ENCODE measurements around the gene ZNF469.

ZNF469 gene

DNA sequence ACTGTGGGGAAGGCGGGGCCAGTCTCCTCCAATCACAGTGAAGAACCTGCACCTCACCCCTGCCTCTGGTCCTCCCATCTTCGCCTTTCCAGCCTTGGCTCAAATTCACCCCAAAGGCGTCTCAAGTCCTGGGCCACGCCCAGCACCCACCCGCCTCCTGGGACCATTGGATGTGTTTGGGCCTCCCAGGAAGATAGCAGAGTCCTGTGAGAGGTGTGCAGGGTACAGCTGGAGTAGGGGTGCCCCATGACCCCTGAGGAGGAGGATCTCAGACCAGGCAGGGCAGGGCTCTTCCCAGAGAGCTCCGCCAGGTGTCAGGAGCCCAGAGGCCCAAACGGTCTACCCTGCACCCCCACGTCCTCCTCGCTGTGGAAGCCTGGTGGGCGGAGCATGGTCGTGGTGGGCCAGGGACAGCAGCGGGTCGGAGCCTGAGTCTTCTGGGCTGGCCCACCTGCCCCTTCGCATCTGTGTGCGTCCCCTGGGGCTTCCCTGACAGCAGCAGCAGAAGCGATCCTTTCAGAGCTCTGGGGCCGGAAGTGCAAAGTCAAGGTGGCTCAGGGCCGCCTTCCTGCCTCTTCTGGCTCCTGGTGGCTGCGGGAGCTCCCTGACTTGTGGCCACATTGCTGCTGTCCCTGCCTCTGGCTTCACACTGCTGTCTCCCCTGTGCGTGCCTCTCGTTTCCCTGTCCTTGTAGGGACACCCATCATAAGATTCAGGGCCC is 34.9 kb upstream of the ZNF469 start:
- peak in 1 of 4 experiments; percentile 5 for DNase-seq (ENCODE audit: low read depth in 4 of 4, low spot score in 1 of 4)

- DNase-seq (ENCODE audit: low read depth in 4 of 4, low spot score in 1 of 4): no peak
These were observed 34.2 kb upstream of the ZNF469 start for GRCh38 chr16:88348377-88349152.

DNA sequence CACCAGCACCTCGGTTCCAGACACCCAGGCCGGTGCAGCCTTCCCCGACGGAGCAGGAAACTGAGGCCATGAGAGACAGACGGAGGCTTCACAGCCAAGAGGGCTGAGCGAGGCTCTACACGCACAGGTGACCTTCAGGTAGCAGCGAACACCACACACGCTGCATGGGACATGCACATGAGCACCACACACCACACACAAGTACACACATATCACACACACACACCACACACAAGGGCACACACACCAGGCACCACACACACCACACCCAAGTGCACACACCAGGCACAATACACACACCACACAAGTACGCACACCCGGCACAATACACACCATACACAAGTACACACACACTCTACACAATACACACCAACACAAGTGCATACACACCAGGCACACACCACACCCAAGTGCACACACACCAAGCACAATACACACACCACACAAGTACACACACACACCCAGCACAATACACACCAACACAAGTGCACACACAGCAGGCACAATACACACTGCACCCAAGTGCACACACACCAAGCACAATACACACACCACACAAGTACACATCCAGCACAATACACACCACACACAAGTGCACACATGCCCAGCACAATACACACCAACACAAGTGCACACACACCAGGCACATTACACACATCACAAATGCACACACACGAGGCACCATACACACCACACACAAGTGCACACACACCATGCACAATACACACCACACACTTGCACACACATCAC is 33.4 kb upstream of the ZNF469 start:
- no peak for DNase-seq (ENCODE audit: low read depth in 4 of 4, low spot score in 1 of 4)

GRCh38 chr16:88349903-88350900 is 32.6 kb upstream of the ZNF469 start:
- no peak for DNase-seq (ENCODE audit: low read depth in 4 of 4, low spot score in 1 of 4)

DNA sequence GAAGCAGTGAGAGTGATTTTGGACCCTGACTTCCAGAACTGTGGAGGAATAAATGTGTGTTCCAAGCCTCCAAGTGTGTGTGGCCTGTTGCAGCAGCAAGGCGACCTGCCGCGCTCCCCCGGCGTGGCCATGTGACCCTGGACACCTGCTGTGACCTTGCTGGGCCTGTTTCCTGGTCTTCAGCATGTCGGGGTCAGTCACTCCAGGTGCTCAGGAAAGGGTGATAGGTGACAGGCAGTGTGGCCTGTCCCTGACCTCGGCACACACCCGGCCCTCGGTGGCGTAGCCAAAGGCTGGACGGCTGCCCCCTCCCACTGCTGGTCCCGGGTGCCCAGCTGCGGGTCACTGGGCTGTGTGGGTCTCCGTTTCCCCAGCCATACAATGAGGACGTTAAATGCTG is 31.8 kb upstream of the ZNF469 start:
- no peak for DNase-seq (ENCODE audit: low read depth in 4 of 4, low spot score in 1 of 4)

DNA sequence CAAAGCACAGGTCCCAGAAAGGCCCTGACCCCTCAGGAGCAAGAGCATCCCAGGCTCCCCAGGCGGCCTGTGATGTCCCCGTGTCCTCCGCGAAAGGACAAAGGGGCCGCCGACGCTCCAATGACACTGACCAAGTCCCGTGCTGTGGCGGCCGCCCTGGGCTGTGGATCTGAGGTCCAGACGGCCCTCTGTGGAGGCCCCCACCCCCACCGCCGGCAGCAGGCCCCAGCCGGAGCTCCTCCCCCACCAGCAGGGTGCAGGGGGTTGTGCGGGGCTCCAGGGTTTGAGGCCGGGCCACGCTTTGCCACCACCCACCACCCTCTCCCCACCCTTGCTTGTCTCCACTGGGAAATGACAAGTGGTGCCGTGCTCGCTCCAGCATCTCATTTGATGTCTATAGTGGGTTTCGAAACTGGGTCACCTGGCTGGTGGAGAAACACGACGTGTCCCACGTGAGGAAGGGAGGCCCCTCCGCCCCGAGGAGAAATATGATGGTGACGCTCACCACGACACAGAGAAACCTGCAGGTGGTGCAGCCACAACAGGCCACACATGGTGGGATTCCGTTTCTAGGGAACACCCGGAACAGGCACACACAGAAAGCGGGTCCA is 31.2 kb upstream of the ZNF469 start:
- DNase-seq (ENCODE audit: low read depth in 4 of 4, low spot score in 1 of 4): no peak

DNA sequence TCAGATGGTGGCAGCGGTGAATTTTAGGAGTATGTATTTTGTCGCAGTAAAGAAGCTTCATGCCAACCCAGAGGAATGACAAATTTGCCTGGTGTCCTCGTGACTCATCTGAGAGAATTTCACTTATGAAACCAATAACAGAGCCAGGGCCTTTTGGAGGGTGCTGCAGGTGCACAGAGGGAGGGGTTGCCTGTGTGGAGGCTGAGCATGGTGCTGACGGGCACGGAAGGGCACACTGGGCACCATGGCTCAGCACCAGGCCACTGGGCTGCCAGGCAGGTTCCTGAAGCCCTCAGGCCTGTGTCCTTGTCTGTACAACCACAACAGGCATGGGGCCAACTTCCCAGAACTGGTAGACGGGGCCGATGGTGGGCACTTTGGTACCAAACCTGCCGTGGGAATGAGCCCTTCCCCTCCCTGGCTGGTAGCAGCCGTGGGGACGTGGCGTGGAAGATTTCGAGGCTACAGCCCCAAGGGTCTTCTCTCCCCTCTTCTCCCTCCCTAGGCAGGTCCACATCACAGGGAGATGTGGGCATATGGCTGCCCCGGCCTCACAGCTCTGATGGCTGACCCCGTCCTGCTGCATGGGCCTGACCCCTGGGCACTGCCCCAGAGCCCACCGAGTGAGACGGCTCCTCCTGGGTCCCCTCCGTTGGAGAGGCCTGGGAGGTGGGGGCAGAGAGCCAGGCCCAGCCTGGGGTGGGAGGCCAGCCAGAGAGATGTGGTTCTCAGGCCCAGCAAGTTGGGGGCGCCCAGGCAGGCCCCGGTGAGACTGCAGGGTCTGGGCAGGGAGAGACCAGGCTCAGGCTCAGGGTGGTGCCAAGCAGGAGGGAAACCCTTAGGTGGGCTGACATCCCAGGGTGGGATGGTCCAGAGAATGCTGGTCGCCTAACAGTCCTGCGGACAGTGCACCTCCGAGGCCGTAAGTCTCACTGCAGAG is 30.2 kb upstream of the ZNF469 start:
- no peak for DNase-seq (ENCODE audit: low read depth in 4 of 4, low spot score in 1 of 4)

DNA sequence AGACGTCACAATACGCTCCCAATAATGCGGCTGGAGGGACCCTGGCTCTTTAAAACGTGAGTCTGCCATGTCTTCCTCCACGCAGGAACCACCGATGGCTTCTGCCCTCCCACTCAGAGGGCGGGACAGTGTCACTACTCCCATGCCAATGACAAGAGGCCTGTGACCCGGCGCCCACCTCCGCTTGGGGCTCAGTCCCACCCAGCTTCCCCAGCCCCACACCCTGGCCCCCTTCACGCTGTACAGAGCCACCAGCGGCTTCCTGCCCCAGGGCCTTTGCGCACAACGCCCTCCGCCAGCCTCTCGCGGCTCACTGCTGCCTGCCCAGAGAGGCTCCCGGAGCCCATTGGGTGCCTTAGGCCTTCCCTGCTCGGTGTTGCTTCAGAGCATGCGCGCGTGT is 29.5 kb upstream of the ZNF469 start:
- DNase-seq (ENCODE audit: low read depth in 4 of 4, low spot score in 1 of 4): no peak

GRCh38 chr16:88353691-88354090 is 29.1 kb upstream of the ZNF469 start:
- DNase-seq (ENCODE audit: low read depth in 4 of 4, low spot score in 1 of 4): no peak

DNA sequence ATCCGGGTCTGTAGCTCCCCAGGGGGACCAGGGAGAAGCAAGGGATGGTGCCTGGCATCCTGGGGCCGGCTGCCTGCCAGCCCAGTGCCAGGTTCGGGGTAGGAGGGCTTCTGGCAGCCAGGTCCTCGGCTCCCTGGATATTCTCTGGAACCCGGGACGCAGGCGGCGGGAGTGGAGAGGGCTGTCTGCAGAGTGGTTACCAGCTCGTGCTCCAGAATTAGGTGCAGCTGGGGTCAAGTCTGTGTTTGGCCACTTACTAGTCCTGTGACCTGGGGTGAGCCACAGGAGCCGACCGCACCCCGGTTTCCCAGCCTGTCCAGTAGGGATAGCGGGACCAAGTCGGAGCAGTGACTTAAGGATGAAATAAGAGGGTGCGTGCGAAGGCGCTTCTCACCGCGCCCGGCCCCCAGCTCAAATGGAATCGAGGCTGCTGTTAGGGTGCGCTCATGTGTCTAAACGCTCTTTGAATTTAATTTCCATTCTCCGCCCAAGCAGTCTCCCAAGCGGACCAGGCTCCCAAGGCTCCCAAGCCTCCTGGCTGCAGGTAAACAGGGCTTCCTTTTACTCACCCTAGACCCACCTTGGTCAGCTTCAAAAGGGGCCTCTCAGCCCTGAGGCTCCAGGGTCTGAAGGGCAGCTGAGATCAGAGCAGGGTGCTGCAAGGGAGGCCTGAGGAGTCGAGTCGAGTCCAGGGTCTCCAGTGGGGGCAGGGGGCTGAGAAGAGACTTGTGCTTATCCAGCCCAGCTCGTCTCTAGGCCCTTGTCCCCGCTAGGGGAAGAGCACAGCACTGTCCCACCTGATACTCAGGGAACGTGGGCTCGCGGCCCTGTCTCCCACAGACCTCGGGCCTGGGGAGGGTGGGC is 28.3 kb upstream of the ZNF469 start:
- DNase-seq (ENCODE audit: low read depth in 4 of 4, low spot score in 1 of 4): no peak

- DNase-seq (ENCODE audit: low read depth in 4 of 4, low spot score in 1 of 4): no peak
These were observed 27.7 kb upstream of the ZNF469 start for GRCh38 chr16:88355093-88355388.

GRCh38 chr16:88355389-88356123 is 27.2 kb upstream of the ZNF469 start:
- no peak for DNase-seq (ENCODE audit: low read depth in 4 of 4, low spot score in 1 of 4)

DNA sequence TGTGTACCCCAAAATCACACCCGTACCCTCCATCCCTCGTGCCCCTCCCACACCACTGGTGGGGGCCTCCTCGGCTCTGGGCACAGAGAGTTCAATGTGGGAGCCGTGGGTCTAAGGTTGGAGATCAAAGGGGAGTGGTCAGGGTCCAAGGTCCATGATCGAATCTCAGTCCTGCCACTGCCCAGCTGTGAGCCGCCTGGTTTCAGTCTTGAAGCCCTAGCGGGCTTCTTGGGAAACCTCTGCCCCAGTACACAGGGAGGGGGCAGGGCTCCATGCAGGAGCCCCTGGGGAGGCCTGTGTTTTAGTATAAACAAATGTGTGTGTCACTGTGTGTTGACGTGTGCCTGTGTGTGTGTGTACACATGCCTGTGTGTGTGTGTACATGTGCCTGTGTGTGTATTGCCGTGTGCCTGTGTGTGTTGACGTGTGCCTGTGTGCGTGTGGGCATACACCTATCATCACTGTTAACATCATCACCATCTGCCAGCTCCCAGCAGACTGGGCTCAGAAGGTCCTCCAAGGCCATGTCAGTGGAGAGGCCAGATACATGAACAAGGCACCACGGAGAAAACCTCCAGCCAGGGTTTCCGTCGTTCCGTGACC is 26.5 kb upstream of the ZNF469 start:
- DNase-seq (ENCODE audit: low read depth in 4 of 4, low spot score in 1 of 4): no peak

- DNase-seq (ENCODE audit: low read depth in 4 of 4, low spot score in 1 of 4): no peak
These were observed 26.0 kb upstream of the ZNF469 start for GRCh38 chr16:88356727-88357199.

- DNase-seq (ENCODE audit: low read depth in 4 of 4, low spot score in 1 of 4): no peak
These were observed 25.3 kb upstream of the ZNF469 start for GRCh38 chr16:88357317-88358022.

- DNase-seq (ENCODE audit: low read depth in 4 of 4, low spot score in 1 of 4): no peak
These were observed 24.7 kb upstream of the ZNF469 start for GRCh38 chr16:88358023-88358420.

DNA sequence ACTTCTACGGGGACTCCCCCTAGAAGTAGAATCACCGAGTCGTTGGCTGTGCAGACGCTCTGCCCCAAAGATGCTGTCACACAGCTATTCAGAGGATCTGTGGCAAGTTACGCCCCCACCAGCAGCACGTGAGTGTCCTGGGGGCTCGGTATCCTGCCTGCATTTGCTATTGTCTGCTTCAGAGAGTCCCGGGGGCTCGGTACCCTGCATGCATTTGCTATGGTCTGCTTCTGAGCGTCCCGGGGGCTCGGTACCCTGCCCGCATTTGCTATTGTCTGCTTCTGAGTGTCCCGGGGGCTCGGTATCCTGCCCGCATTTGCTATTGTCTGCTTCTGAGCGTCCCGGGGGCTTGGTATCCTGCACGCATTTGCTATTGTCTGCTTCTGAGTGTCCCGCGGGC is 23.8 kb upstream of the ZNF469 start:
- no peak for DNase-seq (ENCODE audit: low read depth in 4 of 4, low spot score in 1 of 4)

All from stimulated activated CD4-positive, alpha-beta T cell treated with anti-CD3 and anti-CD28 coated beads, Interleukin-1b, Interleukin-23, amount 100 ng/mL, for 24 hours (primary cell).